Keratinocyte (primary cell): ENCODE measurements around the gene ELMO3.

Experiments used
- EZH2 ChIP-seq: IDR thresholded peaks from one replicate; pipeline ENCODE4 v1.6.1; 2012; ENCODE audit warnings: inconsistent platforms, mild to moderate bottlenecking, low read length, moderate library complexity
- TF ChIP-seq, protein P1 (sequence below), 3 experiments: IDR thresholded peaks in 1 of 3; conservative IDR thresholded peaks in 1 of 3; optimal IDR thresholded peaks in 1 of 3; 2 replicates in 2 of 3; 3 replicates in 1 of 3; pipeline versions ENCODE3 to v1.5.1; 2011; ENCODE audit warnings: low read length in 3 of 3, mild to moderate bottlenecking in 3 of 3, moderate library complexity in 2 of 3, control low read depth in 1 of 3, inconsistent platforms in 1 of 3; ENCODE audit not compliant: insufficient read depth in 2 of 3; ENCODE audit errors: extremely low read depth in 1 of 3

- TF ChIP-seq, protein P1, sequence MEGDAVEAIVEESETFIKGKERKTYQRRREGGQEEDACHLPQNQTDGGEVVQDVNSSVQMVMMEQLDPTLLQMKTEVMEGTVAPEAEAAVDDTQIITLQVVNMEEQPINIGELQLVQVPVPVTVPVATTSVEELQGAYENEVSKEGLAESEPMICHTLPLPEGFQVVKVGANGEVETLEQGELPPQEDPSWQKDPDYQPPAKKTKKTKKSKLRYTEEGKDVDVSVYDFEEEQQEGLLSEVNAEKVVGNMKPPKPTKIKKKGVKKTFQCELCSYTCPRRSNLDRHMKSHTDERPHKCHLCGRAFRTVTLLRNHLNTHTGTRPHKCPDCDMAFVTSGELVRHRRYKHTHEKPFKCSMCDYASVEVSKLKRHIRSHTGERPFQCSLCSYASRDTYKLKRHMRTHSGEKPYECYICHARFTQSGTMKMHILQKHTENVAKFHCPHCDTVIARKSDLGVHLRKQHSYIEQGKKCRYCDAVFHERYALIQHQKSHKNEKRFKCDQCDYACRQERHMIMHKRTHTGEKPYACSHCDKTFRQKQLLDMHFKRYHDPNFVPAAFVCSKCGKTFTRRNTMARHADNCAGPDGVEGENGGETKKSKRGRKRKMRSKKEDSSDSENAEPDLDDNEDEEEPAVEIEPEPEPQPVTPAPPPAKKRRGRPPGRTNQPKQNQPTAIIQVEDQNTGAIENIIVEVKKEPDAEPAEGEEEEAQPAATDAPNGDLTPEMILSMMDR (optimal IDR thresholded peaks at IDR 0.05 in 1 of 3, IDR thresholded peaks at IDR 0.05 in 1 of 3, conservative IDR thresholded peaks at IDR 0.05 in 1 of 3; ENCODE audit: extremely low read depth in 1 of 3, insufficient read depth in 2 of 3, low read length in 3 of 3), result no peak
- no peak for TF ChIP-seq EZH2
Measured at GRCh38 chr16:67194260-67194659, 4.7 kb upstream of the ELMO3 start.
